ENCODE data around the gene WASL. TPM values are rescaled to one million over a fixed set of nuclear protein-coding genes. Genes with fewer than 3 reads are reported as not detected.

WASL gene
- total and polyA plus RNA-seq, 7 donors, result 32.4 to 80.5 (median 43.4) TPM

DNA sequence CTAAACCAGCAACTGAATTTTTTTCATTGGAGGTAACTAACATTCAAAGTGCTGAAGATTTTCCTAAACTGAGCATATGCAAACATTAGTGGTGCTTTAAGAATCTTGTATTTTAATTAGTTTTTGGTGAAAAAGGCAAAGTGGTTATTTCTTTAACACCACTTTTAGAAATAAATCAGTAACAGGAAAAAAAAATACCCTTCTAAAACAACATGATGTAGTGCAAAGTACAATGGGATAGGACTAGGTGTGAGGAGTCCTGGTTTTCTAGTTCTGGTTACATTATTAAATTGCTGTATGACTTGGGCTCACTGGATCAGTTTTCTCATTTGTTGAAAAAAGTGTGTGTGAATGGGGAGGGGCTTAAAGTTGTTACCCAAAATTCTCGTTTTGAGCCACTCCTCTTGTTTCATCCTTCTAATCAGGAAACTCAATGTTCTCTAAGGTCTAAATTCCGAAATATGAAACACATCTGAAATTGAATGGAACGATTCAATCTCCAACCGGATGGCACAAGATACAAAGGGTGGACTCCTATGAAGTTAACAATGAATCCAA is 1.8 kb downstream of the WASL start:
- 8 to 18% methylated on average over 4 of the region's 4 CpGs for WGBS, 2 donors
- intact Hi-C loops (cut with DNase I), result loop anchor here (5.0 kb wide), 2 partner anchors 45 to 210 kb away; no protein-coding TSS in a partner anchor

DNA sequence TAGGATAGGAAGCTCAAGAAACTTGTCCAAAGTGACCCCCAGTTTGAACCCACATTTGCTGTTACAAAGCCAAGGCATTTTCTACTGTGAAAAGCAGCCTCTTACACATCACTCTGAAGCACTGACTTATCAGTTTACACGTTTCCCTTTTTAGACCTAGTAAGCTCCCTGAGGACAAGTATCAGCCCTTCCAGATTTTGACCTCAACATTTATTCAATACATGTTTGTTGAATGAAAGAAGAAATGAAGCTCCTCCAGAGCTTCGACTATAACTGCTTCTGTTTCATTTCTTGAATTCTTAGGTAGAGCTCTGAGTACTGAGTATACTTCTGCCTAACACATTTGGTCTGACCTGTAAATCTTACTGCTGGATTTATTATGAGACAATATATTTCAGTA is 2.7 kb downstream of the WASL start:
- intact Hi-C loops (cut with DNase I), result loop anchor here (5.0 kb wide), 2 partner anchors 44 to 209 kb away; no protein-coding TSS in a partner anchor
- Histone ChIP-seq H3K4me3 (peak overlapping the region in 1 of 4 donors; percentile 86), H3K27ac (peak overlapping the region in 2 of 4 donors; percentile 32 to 97), H3K9me3 (no peaks in the 10 kb centered on the region), H3K27me3 (no peaks in the 10 kb centered on the region), H3K36me3 (no peaks in the 10 kb centered on the region), H3K4me1 (peaks cover 2 to 76% (median 67%) of the 10 kb centered on the region in 4 donors)
- DNase-seq, result no peak
- 19 to 39% methylated on average over 2 of the region's 2 CpGs for WGBS, 2 donors
- TF ChIP-seq, protein P1, sequence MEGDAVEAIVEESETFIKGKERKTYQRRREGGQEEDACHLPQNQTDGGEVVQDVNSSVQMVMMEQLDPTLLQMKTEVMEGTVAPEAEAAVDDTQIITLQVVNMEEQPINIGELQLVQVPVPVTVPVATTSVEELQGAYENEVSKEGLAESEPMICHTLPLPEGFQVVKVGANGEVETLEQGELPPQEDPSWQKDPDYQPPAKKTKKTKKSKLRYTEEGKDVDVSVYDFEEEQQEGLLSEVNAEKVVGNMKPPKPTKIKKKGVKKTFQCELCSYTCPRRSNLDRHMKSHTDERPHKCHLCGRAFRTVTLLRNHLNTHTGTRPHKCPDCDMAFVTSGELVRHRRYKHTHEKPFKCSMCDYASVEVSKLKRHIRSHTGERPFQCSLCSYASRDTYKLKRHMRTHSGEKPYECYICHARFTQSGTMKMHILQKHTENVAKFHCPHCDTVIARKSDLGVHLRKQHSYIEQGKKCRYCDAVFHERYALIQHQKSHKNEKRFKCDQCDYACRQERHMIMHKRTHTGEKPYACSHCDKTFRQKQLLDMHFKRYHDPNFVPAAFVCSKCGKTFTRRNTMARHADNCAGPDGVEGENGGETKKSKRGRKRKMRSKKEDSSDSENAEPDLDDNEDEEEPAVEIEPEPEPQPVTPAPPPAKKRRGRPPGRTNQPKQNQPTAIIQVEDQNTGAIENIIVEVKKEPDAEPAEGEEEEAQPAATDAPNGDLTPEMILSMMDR (IDR thresholded peaks at IDR 0.05), result no peak
- no peak for TF ChIP-seq POLR2A (IDR thresholded peaks at IDR 0.05)
- no peak for TF ChIP-seq EP300 (IDR thresholded peaks at IDR 0.05)
- no peak for TF ChIP-seq POLR2AphosphoS5 (IDR thresholded peaks at IDR 0.05)

More for the DNA sequence above, 1.8 kb downstream of the WASL start:
- H3K4me1 ChIP-seq, result peaks cover 2 to 79% (median 64%) of the 10 kb centered on the region in 4 donors
- H3K4me3 ChIP-seq, result peak overlapping the region; percentile 66 to 94 (median 81)
- no peaks in the 10 kb centered on the region for H3K9me3 ChIP-seq
- no peak for DNase-seq
- TF ChIP-seq, protein P1 (IDR thresholded peaks at IDR 0.05), result no peak
- TF ChIP-seq POLR2AphosphoS5 (IDR thresholded peaks at IDR 0.05), result no peak
- TF ChIP-seq POLR2A (IDR thresholded peaks at IDR 0.05), result no peak
- no peak for TF ChIP-seq EP300 (IDR thresholded peaks at IDR 0.05)
- no peaks in the 10 kb centered on the region for H3K36me3 ChIP-seq
- H3K27me3 ChIP-seq, result no peaks in the 10 kb centered on the region
- peak overlapping the region; percentile 90 to 99 (median 98) for H3K27ac ChIP-seq

DNA sequence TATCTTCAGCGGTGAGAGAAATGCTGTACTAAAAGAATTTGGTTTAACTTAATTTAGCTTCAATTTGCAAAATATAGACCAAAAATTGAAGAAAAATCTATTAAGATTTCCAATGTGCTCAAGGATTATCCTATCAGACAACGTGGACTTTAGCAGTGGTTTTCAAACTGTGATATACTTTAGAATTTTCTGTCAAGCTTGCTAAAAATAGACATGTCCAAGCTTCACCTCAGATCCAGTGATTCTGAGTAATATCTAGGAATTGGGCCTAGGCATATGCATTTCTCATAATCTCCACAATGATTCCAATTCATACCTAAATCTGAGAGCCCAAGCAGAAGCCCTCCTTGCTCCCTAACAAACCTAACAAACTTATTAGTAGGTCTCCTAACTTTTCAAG is 3.4 kb downstream of the WASL start:
- intact Hi-C loops (cut with DNase I), result loop anchor here (5.0 kb wide), 2 partner anchors 43 to 208 kb away; no protein-coding TSS in a partner anchor
- no peak for TF ChIP-seq POLR2A (IDR thresholded peaks at IDR 0.05)
- TF ChIP-seq, protein P1 (IDR thresholded peaks at IDR 0.05), result no peak
- TF ChIP-seq EP300 (IDR thresholded peaks at IDR 0.05), result no peak
- TF ChIP-seq POLR2AphosphoS5 (IDR thresholded peaks at IDR 0.05), result no peak
- H3K4me1 ChIP-seq, result peaks cover 2 to 76% (median 67%) of the 10 kb centered on the region in 4 donors
- H3K27ac ChIP-seq, result peak overlapping the region in 1 of 4 donors; percentile 32
- H3K27me3 ChIP-seq, result no peaks in the 10 kb centered on the region
- H3K9me3 ChIP-seq, result no peaks in the 10 kb centered on the region
- no peak for DNase-seq
- no peaks in the 10 kb centered on the region for H3K36me3 ChIP-seq
- WGBS, 2 donors, result 70 to 84% methylated on average over 2 of the region's 2 CpGs
- H3K4me3 ChIP-seq, result no peak overlapping the region

DNA sequence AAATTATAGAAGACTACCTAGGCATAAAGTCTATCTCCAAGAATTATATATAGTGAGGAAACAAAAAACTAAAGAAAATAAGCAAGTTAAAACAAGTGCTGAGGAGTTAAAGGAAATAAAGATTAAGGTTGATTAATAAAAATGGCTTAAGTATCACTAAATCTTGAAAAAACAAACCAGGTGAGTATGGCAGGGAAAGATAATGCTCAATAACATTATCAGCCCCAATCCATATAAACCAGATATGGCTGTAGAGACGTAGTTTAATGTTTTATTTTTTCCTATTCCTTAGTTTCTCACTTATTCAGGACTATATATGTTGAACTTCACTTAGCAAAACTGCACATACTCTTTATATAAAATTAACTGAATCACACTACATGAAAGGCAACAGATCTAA is 4.4 kb downstream of the WASL start:
- H3K4me1 ChIP-seq, result peaks cover 0 to 72% (median 61%) of the 10 kb centered on the region in 4 donors
- intact Hi-C loops (cut with DNase I), result no loop called here
- WGBS, 2 donors, result 56 to 85% methylated on average over 1 of the region's 1 CpG
- H3K36me3 ChIP-seq, result no peaks in the 10 kb centered on the region
- no peak overlapping the region for H3K4me3 ChIP-seq
- H3K27me3 ChIP-seq, result no peaks in the 10 kb centered on the region
- DNase-seq, result no peak
- no peaks in the 10 kb centered on the region for H3K9me3 ChIP-seq
- TF ChIP-seq EP300 (IDR thresholded peaks at IDR 0.05) (no peak), POLR2A (IDR thresholded peaks at IDR 0.05) (no peak), POLR2AphosphoS5 (IDR thresholded peaks at IDR 0.05) (no peak)
- TF ChIP-seq, protein P1 (IDR thresholded peaks at IDR 0.05), result no peak
- no peak overlapping the region for H3K27ac ChIP-seq
